GM23248 (cell line): ENCODE measurements around the gene DICER1.

ENCODE experiments used
- EZH2 ChIP-seq: fragments of 200-600 bp; sonication (generic); IDR thresholded peaks from 2 replicates; pipeline ENCODE4 v1.6.1; 2018; ENCODE audit warnings: antibody characterized with exemption, mild to moderate bottlenecking; ENCODE audit not compliant: insufficient read depth, poor library complexity, severe bottlenecking
- EZH2phosphoT487 ChIP-seq: fragments of 200-600 bp; sonication (generic); IDR thresholded peaks from 2 replicates; pipeline ENCODE4 v1.6.1; 2018; ENCODE audit warnings: antibody characterized with exemption, moderate library complexity, mild to moderate bottlenecking, low read depth; ENCODE audit not compliant: insufficient read depth

DNA sequence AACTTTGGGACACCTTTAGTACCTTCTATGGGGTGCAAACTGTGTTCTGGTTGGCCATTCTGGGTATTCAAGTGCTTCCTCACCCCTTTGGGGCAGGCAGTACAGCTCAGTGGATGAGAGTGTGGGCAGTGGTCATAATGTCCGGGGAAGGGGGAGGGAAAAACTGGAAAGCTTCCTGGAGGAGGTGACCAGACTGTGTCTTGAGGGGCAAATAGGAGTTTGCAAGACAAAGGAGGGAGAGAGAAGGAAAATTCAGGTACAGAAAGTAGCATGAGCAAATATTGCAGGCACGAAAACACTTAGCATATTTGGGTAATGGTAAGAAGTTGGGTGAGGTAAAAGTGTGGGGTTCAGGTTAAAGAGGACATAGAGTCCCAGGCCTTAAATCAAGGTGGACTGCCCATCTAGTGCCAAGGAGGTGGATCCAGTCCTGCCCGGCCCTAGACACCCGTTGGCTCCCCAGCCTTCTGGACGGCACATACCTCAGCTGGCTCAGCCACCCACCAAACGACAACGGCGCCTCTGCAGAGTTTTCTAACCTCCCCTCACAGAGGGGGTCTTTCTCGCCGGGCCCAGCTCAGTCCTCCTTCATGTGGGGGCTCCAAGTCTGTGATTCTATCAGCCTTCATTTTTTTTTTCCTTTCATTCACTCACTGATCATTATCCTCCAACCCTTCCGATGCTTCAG lies 86.4 kb downstream of the DICER1 start:
- TF ChIP-seq EZH2phosphoT487 (no peak), EZH2 (no peak)
